ENCODE results near the gene SPSB4.

SPSB4 gene

GRCh38 chr3:141122455-141123030 is 71.4 kb downstream of the SPSB4 start:
- DNase-seq, result no peak

DNA sequence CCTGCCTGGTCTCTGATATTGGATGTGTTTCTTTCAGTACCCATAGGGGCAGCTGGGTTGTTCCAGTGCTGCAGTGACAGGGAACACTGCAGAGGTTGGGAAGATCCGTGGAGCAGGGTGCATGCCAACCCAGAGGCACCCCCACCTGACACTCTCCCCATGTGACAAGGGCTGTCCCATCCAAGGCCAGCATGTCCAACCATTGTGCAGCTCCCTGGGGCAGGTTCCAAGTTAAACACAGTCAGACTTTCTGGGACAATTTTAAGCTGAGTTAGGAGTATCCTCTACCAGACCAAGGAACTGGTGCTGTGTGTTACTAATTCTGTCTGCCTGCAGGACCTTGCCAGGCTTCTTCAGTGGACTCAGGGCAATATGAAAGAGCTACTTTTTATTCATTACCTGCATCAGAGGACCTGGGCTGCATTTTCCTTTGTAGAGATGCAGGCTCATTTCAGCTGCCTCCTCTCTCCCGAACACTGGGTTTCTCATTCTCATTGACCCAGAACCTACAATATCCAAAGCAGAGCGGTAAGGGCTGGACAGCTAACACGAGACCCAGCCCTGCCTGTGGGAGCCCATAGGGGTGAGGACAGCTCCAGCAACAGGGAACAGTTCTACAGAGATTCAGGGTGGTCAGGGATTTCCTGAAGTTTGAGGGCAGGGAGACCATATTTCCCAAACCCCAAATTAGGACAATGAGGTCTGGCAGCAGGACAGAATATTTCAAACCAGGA is 72.7 kb downstream of the SPSB4 start:
- DNase-seq, result no peak

- DNase-seq, result no peak
Observed at GRCh38 chr3:141124715-141125114, 73.6 kb downstream of the SPSB4 start.

GRCh38 chr3:141125351-141125750 is 74.2 kb downstream of the SPSB4 start:
- DNase-seq, result no peak

DNA sequence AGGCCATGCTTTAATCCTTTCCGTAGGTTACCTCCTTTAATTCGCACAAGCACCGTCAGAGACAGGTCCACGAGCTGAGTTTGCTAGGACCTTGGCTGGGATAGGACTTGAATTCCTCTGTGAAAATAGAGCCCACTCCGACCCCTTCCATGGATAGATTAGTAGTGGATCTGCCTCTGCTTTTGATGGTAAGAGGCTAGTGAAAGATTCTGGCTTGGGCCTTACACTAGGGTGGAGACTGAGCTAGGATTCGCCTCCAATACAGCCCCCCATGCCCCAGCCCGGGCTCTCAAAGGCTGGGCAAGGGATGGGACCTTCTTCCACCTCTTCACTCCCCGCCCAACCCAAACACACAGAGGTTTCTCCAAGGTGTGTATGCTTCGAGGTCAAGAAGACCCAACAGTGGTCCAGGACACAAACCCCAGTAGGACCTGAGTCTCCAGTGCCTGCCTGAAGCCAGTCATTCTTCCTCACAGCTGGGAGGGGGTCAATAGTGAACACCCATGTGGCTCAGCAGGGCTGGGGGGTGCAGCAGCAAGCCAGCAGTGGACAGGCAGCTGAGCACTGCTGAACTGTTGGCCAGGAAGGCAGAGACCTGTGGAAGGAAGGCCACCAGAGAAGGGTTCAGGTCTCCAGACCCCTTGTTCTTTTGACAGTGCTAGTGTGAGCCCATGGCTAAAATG is 75.7 kb downstream of the SPSB4 start:
- no peak for DNase-seq

- no peak for DNase-seq
Observed at GRCh38 chr3:141127344-141128125, 76.4 kb downstream of the SPSB4 start.

- no peak for DNase-seq
Observed at GRCh38 chr3:141128126-141128777, 77.1 kb downstream of the SPSB4 start.

DNA sequence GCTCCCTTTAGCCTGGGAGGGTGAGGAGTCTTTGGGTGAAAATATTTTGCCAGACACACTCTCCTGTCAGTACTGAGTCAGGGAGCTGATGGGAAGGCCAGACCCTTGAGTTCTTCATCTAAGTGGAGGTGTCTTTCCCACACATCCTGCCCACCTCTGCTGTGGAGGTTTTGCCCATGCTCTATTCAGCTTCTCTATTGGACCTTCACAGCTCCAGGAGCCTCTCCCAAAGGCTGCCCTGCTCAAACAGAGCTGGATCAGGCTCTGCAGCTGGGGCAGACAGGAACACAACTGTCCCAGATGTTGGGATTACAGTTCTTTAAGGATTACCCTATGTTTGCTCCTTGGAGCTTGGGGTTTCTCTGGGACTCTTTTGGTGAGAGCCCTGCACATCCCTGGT is 77.9 kb downstream of the SPSB4 start:
- no peak for DNase-seq

GRCh38 chr3:141129541-141130011 is 78.4 kb downstream of the SPSB4 start:
- no peak for DNase-seq

- DNase-seq, result no peak
Observed at GRCh38 chr3:141143517-141143916, 92.4 kb downstream of the SPSB4 start.

GRCh38 chr3:141146979-141147470 is 95.9 kb downstream of the SPSB4 start:
- no peak for DNase-seq

DNA sequence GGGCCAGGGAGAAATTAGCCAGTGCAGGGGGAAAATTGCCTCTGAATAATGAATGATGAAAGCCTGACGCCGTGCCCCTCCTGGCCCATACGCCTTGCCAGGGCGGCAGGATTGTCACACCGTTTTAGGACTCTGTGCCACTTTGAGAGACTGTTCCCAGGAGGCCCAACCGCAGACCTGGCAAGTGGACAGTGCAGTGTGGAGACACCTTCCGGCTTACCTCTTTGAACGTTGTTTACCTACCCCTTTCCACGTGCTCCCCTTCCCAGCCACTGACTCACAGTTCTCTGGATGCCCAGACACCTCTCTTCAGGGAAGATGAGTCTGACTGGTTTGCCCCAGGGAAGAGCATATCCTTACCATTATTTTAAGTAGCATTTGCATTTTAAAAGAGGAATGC is 96.5 kb downstream of the SPSB4 start:
- DNase-seq, result no peak

GRCh38 chr3:141148169-141148568 is 97.0 kb downstream of the SPSB4 start:
- no peak for DNase-seq

DNA sequence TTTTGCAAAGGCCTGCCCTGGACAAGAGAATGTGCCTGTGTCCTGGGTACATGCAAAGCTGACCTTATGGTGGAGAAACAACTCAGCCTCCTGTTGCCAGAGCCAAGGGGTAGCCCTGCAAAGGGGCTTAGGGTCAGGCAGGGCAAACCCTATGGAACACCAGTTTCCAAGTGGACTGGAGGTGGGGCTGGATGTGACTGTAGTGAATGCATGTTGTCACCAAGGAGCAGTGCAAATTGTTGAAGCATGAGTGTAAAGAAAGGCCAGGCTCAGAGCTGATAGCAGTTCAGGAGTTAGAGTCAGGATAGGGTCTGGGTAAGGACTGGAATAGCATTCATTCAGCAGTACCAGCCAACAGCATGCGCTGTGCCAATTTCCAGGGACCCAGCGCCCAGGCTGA is 97.6 kb downstream of the SPSB4 start:
- no peak for DNase-seq

GRCh38 chr3:141150081-141150830 is 99.1 kb downstream of the SPSB4 start:
- DNase-seq, result no peak

DNA sequence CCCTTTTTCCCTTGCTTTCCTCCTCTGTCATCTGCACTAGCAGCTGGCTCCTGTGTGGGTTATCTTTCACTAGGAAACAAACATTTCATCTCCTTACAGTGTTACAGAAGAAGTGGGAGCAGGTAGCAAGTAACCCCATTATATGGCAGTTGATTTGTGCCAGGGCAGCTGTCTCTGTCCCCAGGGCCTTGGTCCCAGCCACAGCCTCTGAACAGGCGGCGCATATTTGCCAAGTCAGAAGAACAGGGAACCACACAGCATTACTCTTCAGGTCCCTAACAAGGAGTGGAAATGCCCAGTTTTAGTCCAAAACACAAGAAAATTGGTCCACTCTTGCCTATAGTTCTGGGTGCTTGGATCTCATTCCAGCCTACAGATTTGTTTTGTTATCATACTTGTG is 99.8 kb downstream of the SPSB4 start:
- DNase-seq, result no peak

- no peak for DNase-seq
Observed at GRCh38 chr3:141151439-141151838, 100.3 kb downstream of the SPSB4 start.

GRCh38 chr3:141152130-141152529 is 101.0 kb downstream of the SPSB4 start:
- no peak for DNase-seq

DNA sequence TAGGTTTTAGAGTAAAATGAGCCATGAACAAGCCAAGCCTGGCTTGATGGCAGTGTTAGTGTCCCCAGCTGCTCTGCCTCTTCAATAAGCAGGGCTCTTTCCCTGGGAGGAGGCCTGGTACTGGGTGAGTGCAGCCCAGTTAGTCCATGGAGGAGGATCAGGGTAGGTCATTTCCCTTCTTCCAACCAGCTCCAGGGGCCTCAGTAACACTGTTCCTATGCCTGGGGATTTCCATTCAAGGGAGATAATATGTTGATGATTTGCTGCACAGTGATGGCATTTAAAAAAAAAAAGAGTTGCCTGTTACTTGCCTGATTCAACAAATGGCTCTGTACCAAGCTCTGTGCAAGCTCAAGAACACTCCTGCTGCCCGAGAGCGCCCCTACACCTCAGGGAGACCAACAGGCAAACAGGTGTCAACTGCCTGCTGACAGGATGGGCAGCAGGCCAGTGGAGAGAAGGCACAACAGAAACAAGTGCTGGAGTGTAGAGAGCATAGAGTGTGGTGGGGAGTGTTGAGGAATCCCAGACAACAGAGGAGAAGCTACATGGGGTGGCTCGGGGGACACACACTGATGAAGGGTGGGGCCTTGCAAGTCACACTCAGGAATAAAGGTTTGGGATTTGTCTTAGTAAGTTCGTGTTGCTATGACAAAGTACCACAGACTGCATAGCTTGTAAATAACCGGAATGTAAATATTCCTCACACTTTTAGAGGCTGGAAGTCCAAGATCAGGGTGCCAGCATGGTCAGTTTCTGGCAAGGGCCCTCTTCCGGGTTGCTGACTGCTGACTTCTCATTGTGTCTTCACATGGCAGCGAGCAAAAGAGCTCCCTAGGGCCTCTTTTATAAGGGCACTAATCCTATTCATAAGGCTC is 101.9 kb downstream of the SPSB4 start:
- no peak for DNase-seq

GRCh38 chr3:141153679-141153966 is 102.5 kb downstream of the SPSB4 start:
- no peak for DNase-seq

- DNase-seq, result no peak
Observed at GRCh38 chr3:141164852-141165251, 113.7 kb downstream of the SPSB4 start.
